MCF 10A (cell line): Measurements from ENCODE around the gene MRPL51. TPM values are rescaled to one million over a fixed set of nuclear protein-coding genes. Genes with fewer than 3 reads are reported as not detected.

Experiments
- BruUV-seq: library from RNA; stranded (reverse); fragments of 400-500 nt; replicated peaks from 2 replicates; lab custom pipeline; 2021; lab: Mats Ljungman, UMichigan
- CTCF ChIA-PET: fragments of 300-600 bp; sonication (Branson Sonifier 250); formaldehyde crosslinking; extraction: SDS; loops from one replicate; lab custom pipeline; 2021; ENCODE audit warnings: antibody characterized with exemption, inconsistent platforms; lab: Yijun Ruan, JAX
- POLR2A ChIA-PET: fragments of 300-600, 350-650 bp; sonication (Branson Sonifier 250); formaldehyde crosslinking; extraction: SDS; loops from one replicate; lab custom pipeline; 2020; ENCODE audit warnings: antibody characterized with exemption, inconsistent platforms; lab: Yijun Ruan, JAX
- DNase-seq: peaks from one replicate; pipeline ENCODE4 v3.0.0-alpha.2; 2018; ENCODE audit not compliant: unreplicated experiment
- H3K27ac Mint-ChIP-seq: one replicate; pipeline ENCODE4 v1.8.0; 2022; ENCODE audit warnings: mild to moderate bottlenecking, low read depth, mixed read lengths; ENCODE audit not compliant: unreplicated experiment
- H3K27me3 Mint-ChIP-seq: one replicate; pipeline ENCODE4 v1.8.0; 2022; ENCODE audit warnings: mixed read lengths; ENCODE audit not compliant: insufficient read depth, unreplicated experiment
- H3K36me3 Mint-ChIP-seq: one replicate; pipeline ENCODE4 v1.8.0; 2022; ENCODE audit warnings: mild to moderate bottlenecking, moderate library complexity, mixed read lengths; ENCODE audit not compliant: insufficient read depth, unreplicated experiment
- H3K4me1 Mint-ChIP-seq: one replicate; pipeline ENCODE4 v1.8.0; 2022; ENCODE audit warnings: mixed read lengths; ENCODE audit not compliant: insufficient read depth, unreplicated experiment
- H3K4me3 Mint-ChIP-seq: one replicate; pipeline ENCODE4 v1.8.0; 2022; ENCODE audit warnings: mild to moderate bottlenecking, moderate library complexity, mixed read lengths; ENCODE audit not compliant: unreplicated experiment
- H3K9me3 Mint-ChIP-seq: one replicate; pipeline ENCODE4 v1.8.0; 2022; ENCODE audit warnings: mixed read lengths; ENCODE audit not compliant: unreplicated experiment
- intact Hi-C: fragments of 100-400 bp; cut with micrococcal nuclease; formaldehyde crosslinking; loops from 2 replicates; pipeline ENCODE4 v1.14.1; 2022
- total RNA-seq: library from RNA; stranded (reverse); gene quantifications from 2 replicates; pipeline ENCODE4 v1.2.3, GENCODE V29; 2022
- TF ChIP-seq, protein P1 (sequence below): fragments of 200-600 bp; IDR thresholded peaks from one replicate; pipeline ENCODE4 v1.8.0; 2022; ENCODE audit warnings: antibody characterized with exemption, mild to moderate bottlenecking; ENCODE audit not compliant: unreplicated experiment

MRPL51 gene
- total RNA-seq, 1 experiment from 2014 or later, result 230 TPM

GRCh38 chr12:6458281-6459003 lies 34.6 kb downstream of the MRPL51 start:
- intact Hi-C loops, result no loop called here
- Mint-ChIP-seq H3K27ac (no peak overlapping the region), H3K4me1 (peaks cover 2% of the 10 kb centered on the region), H3K27me3 (no peaks in the 10 kb centered on the region), H3K4me3 (no peak overlapping the region), H3K9me3 (no peaks in the 10 kb centered on the region), H3K36me3 (peaks cover 59% of the 10 kb centered on the region)
- CTCF ChIA-PET, result interaction anchor here (1.1 to 1.3 kb wide), 2 partner anchors 17 to 34 kb away, joined by 4 to 5 read pairs; no protein-coding TSS in a partner anchor
- TF ChIP-seq, protein P1, sequence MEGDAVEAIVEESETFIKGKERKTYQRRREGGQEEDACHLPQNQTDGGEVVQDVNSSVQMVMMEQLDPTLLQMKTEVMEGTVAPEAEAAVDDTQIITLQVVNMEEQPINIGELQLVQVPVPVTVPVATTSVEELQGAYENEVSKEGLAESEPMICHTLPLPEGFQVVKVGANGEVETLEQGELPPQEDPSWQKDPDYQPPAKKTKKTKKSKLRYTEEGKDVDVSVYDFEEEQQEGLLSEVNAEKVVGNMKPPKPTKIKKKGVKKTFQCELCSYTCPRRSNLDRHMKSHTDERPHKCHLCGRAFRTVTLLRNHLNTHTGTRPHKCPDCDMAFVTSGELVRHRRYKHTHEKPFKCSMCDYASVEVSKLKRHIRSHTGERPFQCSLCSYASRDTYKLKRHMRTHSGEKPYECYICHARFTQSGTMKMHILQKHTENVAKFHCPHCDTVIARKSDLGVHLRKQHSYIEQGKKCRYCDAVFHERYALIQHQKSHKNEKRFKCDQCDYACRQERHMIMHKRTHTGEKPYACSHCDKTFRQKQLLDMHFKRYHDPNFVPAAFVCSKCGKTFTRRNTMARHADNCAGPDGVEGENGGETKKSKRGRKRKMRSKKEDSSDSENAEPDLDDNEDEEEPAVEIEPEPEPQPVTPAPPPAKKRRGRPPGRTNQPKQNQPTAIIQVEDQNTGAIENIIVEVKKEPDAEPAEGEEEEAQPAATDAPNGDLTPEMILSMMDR, result no peak
- POLR2A ChIA-PET, result interaction anchor here (0.6 to 1.6 kb wide), 2 partner anchors 12 to 266 kb away, joined by 3 to 7 read pairs; partner anchors contain the start of gene VAMP1
- no TSS peak for BruUV-seq
- DNase-seq, result no peak

DNA sequence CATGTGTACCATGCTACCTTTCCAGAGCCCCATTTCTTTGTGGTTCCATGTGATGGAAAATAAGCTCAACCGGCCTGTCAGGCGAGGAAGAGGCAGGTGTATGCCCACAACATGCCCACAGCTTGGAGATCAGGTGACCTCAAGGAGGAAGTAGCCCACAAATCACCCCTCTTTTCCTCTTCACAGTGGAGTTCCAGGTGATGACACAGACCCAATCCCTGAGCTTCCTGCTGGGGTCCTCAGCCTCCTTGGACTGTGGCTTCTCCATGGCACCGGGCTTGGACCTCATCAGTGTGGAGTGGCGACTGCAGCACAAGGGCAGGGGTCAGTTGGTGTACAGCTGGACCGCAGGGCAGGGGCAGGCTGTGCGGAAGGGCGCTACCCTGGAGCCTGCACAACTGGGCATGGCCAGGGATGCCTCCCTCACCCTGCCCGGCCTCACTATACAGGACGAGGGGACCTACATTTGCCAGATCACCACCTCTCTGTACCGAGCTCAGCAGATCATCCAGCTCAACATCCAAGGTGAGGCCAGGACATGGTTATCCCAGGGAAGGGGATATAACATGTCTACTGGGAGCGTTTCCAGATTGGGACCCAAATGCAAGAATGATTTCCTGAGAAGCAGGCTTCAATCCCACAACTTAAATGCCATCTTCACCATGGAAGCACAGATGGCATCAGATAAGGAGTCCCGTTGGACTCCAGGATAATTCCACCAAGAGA lies 35.7 kb downstream of the MRPL51 start:
- intact Hi-C loops, result no loop called here
- Mint-ChIP-seq H3K36me3 (peaks cover 64% of the 10 kb centered on the region), H3K9me3 (no peaks in the 10 kb centered on the region), H3K4me1 (peaks cover 10% of the 10 kb centered on the region), H3K27ac (no peak overlapping the region), H3K27me3 (no peaks in the 10 kb centered on the region), H3K4me3 (no peak overlapping the region)
- DNase-seq, result no peak
- ChIA-PET POLR2A (interaction anchor here (0.6 to 0.9 kb wide), 2 partner anchors 15 to 267 kb away, joined by 3 read pairs; no protein-coding TSS in a partner anchor), CTCF (interaction anchor here (0.5 to 4.7 kb wide), 5 partner anchors 8 to 92 kb away, joined by 3 to 31 read pairs (median 5); no protein-coding TSS in a partner anchor)
- BruUV-seq, result no TSS peak
- TF ChIP-seq, protein P1, result no peak

- H3K36me3 Mint-ChIP-seq, result peaks cover 44% of the 10 kb centered on the region
- peak overlapping the region; percentile 98 for H3K27ac Mint-ChIP-seq
- ChIA-PET CTCF (interaction anchor here (0.6 to 4.7 kb wide), 6 partner anchors 12 to 109 kb away, joined by 3 to 33 read pairs (median 10); partner anchors contain the start of gene VAMP1), POLR2A (interaction anchor here (0.6 to 4.5 kb wide), 14 partner anchors 9 to 363 kb away, joined by 3 to 50 read pairs (median 14); partner anchors contain the start of genes GAPDH, LTBR, MRPL51 and SCNN1A)
- intact Hi-C loops, result no loop called here
- H3K27me3 Mint-ChIP-seq, result no peaks in the 10 kb centered on the region
- no peak for DNase-seq
- H3K9me3 Mint-ChIP-seq, result no peaks in the 10 kb centered on the region
- peak overlapping the region; percentile 94 for H3K4me3 Mint-ChIP-seq
- TF ChIP-seq, protein P1, result no peak
- no TSS peak for BruUV-seq
- H3K4me1 Mint-ChIP-seq, result peaks cover 33% of the 10 kb centered on the region
Measured at GRCh38 chr12:6452944-6453630, 40.0 kb downstream of the MRPL51 start.
